Measurements from ENCODE around the gene AGXT. TPM values are rescaled to one million over a fixed set of nuclear protein-coding genes. Genes with fewer than 3 reads are reported as not detected.

Gene AGXT
- total RNA-seq, 1 experiment from 2014 or later: 0.20 TPM

- no peaks in the 10 kb centered on the region for H3K4me1 ChIP-seq
- intact Hi-C loops (cut with micrococcal nuclease; ENCODE audit: unreplicated experiment): no loop called here
- H3K27me3 ChIP-seq (replicated peaks; ENCODE audit: control insufficient read depth, insufficient read depth, low read length): no peaks in the 10 kb centered on the region
- Mint-ChIP-seq H3K4me3 (ENCODE audit: unreplicated experiment) (no peak overlapping the region), H3K27me3 (ENCODE audit: insufficient read depth, unreplicated experiment) (peaks cover 4% of the 10 kb centered on the region), H3K36me3 (ENCODE audit: insufficient read depth, unreplicated experiment) (no peaks in the 10 kb centered on the region), H3K4me1 (ENCODE audit: low read depth, unreplicated experiment) (no peaks in the 10 kb centered on the region), H3K27ac (ENCODE audit: unreplicated experiment) (no peak overlapping the region), H3K9me3 (ENCODE audit: unreplicated experiment) (no peaks in the 10 kb centered on the region)
- ChIA-PET POLR2A (no interaction called here), CTCF (no interaction called here)
- DNase-seq: no peak
- no peaks in the 10 kb centered on the region for H3K9me3 ChIP-seq
- H3K36me3 ChIP-seq (ENCODE audit: control insufficient read depth, insufficient read depth, low read length): no peaks in the 10 kb centered on the region
- BruUV-seq (replicated peaks): no TSS peak
- TF ChIP-seq CTCF (IDR thresholded peaks at IDR 0.05; ENCODE audit: insufficient read depth in 1 of 2, low read depth in 1 of 2, low read length in 1 of 2, severe bottlenecking in 1 of 2, unreplicated experiment in 1 of 2): no peak
- no peak overlapping the region for H3K4me3 ChIP-seq (ENCODE audit: low read depth, low read length)
These were observed 60.9 kb downstream of the AGXT start for GRCh38 chr2:240929364-240930095.

Other genes with a start within 250 kb of the AGXT start
- gene GPR35, start 243.3 kb upstream of the AGXT start, total RNA-seq (2022): 21.3 and 21.5 TPM in 2 replicates
- not detected in 2 replicates for gene AQP12B, start 185.9 kb upstream of the AGXT start, total RNA-seq (2022)
- not detected in 2 replicates for gene AQP12A, start 177.0 kb upstream of the AGXT start, total RNA-seq (2022)
- 29.8 and 33.1 TPM in 2 replicates for gene KIF1A, start 48.6 kb upstream of the AGXT start, total RNA-seq (2022)
- 53.1 and 69.9 TPM in 2 replicates for gene MAB21L4, start 27.3 kb downstream of the AGXT start, total RNA-seq (2022)
- gene CROCC2, start 37.5 kb downstream of the AGXT start, total RNA-seq (2022): not detected in 2 replicates
- gene SNED1, start 129.8 kb downstream of the AGXT start, total RNA-seq (2022): not detected in 2 replicates
- gene MTERF4, start 233.5 kb downstream of the AGXT start, total RNA-seq (2022): 19.6 and 22.2 TPM in 2 replicates

Measured in Caco-2 (cell line).